Ovary (tissue), 9 donors: ENCODE data around the gene MKI67. TPM values are rescaled to one million over a fixed set of nuclear protein-coding genes. Genes with fewer than 3 reads are reported as not detected.

Experiments used
- DNase-seq, 5 donors: peaks; one replicate each; pipeline ENCODE4 v3.0.0-alpha.2; 2019 to 2020
- H3K27ac ChIP-seq, 2 donors: fragments of 200-600 bp; one replicate each; pipeline versions ENCODE4 v1.5.1 to v1.8.0; 2019 to 2022
- H3K27me3 ChIP-seq: fragments of 200-600 bp; one replicate; pipeline ENCODE4 v1.8.0; 2022
- H3K36me3 ChIP-seq: fragments of 200-600 bp; sonication (generic); one replicate; pipeline ENCODE4 v1.5.1; 2019
- H3K4me1 ChIP-seq: one replicate; pipeline ENCODE4 v1.8.1; 2013; ENCODE audit warnings: mild to moderate bottlenecking, moderate library complexity; ENCODE audit not compliant: insufficient read depth
- H3K4me3 ChIP-seq: fragments of 200-600 bp; sonication (generic); one replicate; pipeline ENCODE4 v1.5.1; 2017
- H3K9me3 ChIP-seq, 2 donors: fragments of 200-600 bp in 1 of 2; sonication (generic) in 1 of 2; one replicate each; pipeline versions ENCODE4 v1.5.1 to v1.8.1; 2013 to 2019; ENCODE audit warnings: mild to moderate bottlenecking in 1 of 2, moderate library complexity in 1 of 2
- CTCF ChIP-seq, 3 donors: fragments of 450-650 bp in 2 of 3; fragments of 200-600 bp in 1 of 3; IDR thresholded peaks; one replicate each; pipeline versions ENCODE4 v1.5.1 to v1.8.0; 2016 to 2022; ENCODE audit warnings: antibody characterized with exemption in 3 of 3, mild to moderate bottlenecking in 1 of 3
- EP300 ChIP-seq: sonication (generic); formaldehyde crosslinking; IDR thresholded peaks from one replicate; pipeline ENCODE4 v1.6.1; 2017; ENCODE audit warnings: antibody characterized with exemption
- POLR2A ChIP-seq: fragments of 450-650 bp; IDR thresholded peaks from one replicate; pipeline ENCODE4 v1.6.1; 2017; ENCODE audit warnings: antibody characterized with exemption, mild to moderate bottlenecking, moderate library complexity
- WGBS, 3 donors: extraction: QIAGEN DNeasy Blood & Tissue Kit in 1 of 3; methylation state at CpG; one replicate each; pipeline versions ENCODE4 v1.1.5 to v1.1.7; 2013 to 2017; 5-methylcytosine and 5-hydroxymethylcytosine counted together
- intact Hi-C, 4 donors: fragments of 100-400 bp; cut with DNase I; formaldehyde crosslinking; loops; one replicate each; pipeline versions ENCODE4 v1.11.0 to v1.15.1; 2022 to 2023
- polyA plus RNA-seq, 2 donors: library from polyadenylated mRNA; stranded (reverse); fragments of 200-250 nt in 1 of 2; fragments of 350-450 nt in 1 of 2; fragmentation: Illumina TruSeq in 1 of 2; extraction: RNeasy Lipid Tissue Mini Kit (QIAGEN cat#74804) in 1 of 2; gene quantifications; one replicate each; pipeline ENCODE4 v1.2.3, GENCODE V29; 2013 to 2014
- total RNA-seq, 7 donors: library from RNA; depleted of rRNA in 2 of 7; stranded (reverse); fragments of >200 nt in 2 of 7; fragmentation: NEBNext Ultra II Directional in 3 of 7; extraction: Animal tissue kit (Norgen Biotek cat#: 25700) in 3 of 7; gene quantifications; one replicate each; pipeline versions ENCODE4 v1.1.0 to v1.2.4, GENCODE V29; 2016 to 2023
- donor health status: DM: no; HTN: no; CAD: no; lungs with moderate emphysema.
- donor health status: DM: no; HTN: no; CAD: no.
- donor health status: Bipolar disorder and iron deficiency.
- donor health status: DM: yes; HTN: yes; CAD: no.
- donor health status: DM: no; HTN: no; CAD: no.
- donor health status: DM: yes; HTN: yes; CAD: no.

Gene MKI67
- total and polyA plus RNA-seq, 9 donors = 0.10 to 3.6 (median 0.71) TPM; not detected in 1

GRCh38 chr10:128124813-128125403 is 1.3 kb downstream of the MKI67 start:
- TF ChIP-seq POLR2A (no peak), CTCF (IDR thresholded peaks at IDR 0.05) (no peak), EP300 (no peak)
- Histone ChIP-seq H3K4me3 (no peak overlapping the region), H3K27ac (no peak overlapping the region), H3K36me3 (no peaks in the 10 kb centered on the region), H3K27me3 (no peaks in the 10 kb centered on the region), H3K9me3 (no peaks in the 10 kb centered on the region), H3K4me1 (peaks cover 10% of the 10 kb centered on the region)
- WGBS, 3 donors = 28 to 38% (median 31%) methylated on average over 11 of the region's 11 CpGs
- intact Hi-C loops = no loop called here
- no peak for DNase-seq

DNA sequence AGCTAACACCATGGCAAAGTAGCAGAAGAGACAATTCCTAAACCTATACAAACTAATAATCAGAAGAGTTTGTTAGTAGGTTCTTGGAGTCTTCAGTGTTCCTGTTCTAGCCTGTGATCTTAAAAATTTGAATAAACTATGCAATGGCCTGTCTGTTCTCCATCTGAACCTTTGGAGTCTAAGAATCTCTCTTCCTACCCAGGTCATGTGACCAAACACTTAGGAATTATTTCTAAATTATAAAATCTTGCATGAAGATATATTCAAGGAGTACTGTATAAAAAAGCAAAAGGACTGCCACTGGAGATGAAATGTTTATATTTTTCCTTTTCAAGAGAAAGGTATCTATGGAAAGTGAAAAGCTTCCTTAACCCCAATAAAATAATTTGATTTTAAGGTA is 2.4 kb downstream of the MKI67 start:
- intact Hi-C loops = no loop called here
- Histone ChIP-seq H3K4me1 (peaks cover 10% of the 10 kb centered on the region), H3K4me3 (no peak overlapping the region), H3K27ac (no peak overlapping the region), H3K36me3 (no peaks in the 10 kb centered on the region), H3K9me3 (no peaks in the 10 kb centered on the region), H3K27me3 (no peaks in the 10 kb centered on the region)
- DNase-seq = no peak
- TF ChIP-seq EP300 (no peak), POLR2A (no peak), CTCF (IDR thresholded peaks at IDR 0.05) (no peak)

DNA sequence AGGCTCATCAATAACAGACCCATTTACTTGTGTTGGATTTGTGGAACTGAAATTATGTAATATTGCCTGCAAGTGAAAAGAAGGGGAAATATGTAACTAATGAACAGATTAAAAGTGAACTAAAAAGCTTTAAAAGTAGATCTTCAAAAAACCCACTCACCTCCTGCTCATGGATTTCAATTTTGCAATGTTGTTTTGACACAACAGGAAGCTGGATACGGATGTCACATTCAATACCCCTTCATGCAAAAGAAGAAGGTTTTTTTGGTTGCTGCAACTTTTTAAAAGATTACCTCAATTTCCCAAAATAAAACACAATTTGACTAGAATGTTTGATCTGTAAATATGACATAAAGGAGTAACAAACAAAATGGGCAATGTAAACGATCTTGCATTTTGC is 3.3 kb downstream of the MKI67 start:
- H3K27me3 ChIP-seq = no peaks in the 10 kb centered on the region
- no peak overlapping the region for H3K4me3 ChIP-seq
- TF ChIP-seq CTCF (IDR thresholded peaks at IDR 0.05) = no peak
- TF ChIP-seq EP300 = no peak
- TF ChIP-seq POLR2A = no peak

DNA sequence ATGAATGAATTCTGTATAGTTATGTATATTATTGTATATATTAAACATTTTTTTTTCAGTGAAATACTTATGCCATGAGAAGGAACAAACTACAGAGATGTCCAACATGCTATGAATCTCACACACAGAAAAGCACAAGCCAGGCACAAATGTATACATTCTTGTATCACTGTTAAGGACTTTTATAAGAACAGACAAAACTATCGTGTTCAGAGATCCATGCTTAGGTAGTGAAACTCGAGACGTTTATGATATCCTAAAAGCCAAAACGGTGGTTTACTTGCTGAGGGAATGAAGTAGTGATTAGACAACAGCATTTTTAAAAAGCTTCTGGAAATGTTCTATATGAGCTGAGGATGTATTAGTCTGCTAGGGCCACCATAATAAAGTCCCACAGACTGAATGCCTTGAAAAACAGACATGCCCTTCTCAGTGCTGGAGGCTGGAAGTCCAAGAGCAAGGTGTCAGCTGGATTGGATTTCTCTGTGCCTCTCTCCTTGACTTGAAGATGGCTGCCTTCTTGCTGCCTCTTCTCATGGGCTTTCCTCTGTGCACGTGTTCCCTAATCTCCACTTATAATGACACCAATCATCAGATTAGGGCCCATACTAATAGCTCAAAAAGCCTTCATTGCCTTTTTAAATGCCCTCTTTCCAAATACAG is 4.3 kb downstream of the MKI67 start:
- Histone ChIP-seq H3K27me3 (no peaks in the 10 kb centered on the region), H3K36me3 (no peaks in the 10 kb centered on the region), H3K9me3 (no peaks in the 10 kb centered on the region), H3K4me1 (peaks cover 10% of the 10 kb centered on the region), H3K27ac (no peak overlapping the region), H3K4me3 (no peak overlapping the region)
- no peak for DNase-seq
- no peak for TF ChIP-seq CTCF (IDR thresholded peaks at IDR 0.05)
- TF ChIP-seq EP300 = no peak
- no peak for TF ChIP-seq POLR2A
- WGBS, 3 donors = 85 to 90% (median 86%) methylated on average over 5 of the region's 5 CpGs
- intact Hi-C loops = no loop called here

More for the DNA sequence above, 3.3 kb downstream of the MKI67 start:
- Histone ChIP-seq H3K9me3 (no peaks in the 10 kb centered on the region), H3K36me3 (no peaks in the 10 kb centered on the region), H3K4me1 (peaks cover 10% of the 10 kb centered on the region), H3K27ac (no peak overlapping the region)
- DNase-seq = no peak
- intact Hi-C loops = no loop called here
- WGBS, 3 donors = 78 to 89% (median 87%) methylated on average over 2 of the region's 2 CpGs
